HG03060 (cell line): Measurements from ENCODE around the gene ANKS1B.

Experiments used
- ATAC-seq: cut with Tn5 transposase; IDR thresholded peaks from one replicate; pipeline ENCODE4 v1.9.1; 2021; ENCODE audit warnings: low read depth, moderate number of reproducible peaks; ENCODE audit not compliant: unreplicated experiment

ANKS1B gene

GRCh38 chr12:99498756-99499155 lies 486.0 kb downstream of the ANKS1B start:
- ATAC-seq = no peak

- ATAC-seq = no peak
Measured at GRCh38 chr12:99495799-99496198, 488.9 kb downstream of the ANKS1B start.

- no peak for ATAC-seq
Measured at GRCh38 chr12:99493197-99493596, 491.5 kb downstream of the ANKS1B start.

- no peak for ATAC-seq
Measured at GRCh38 chr12:99486277-99486676, 498.5 kb downstream of the ANKS1B start.

- ATAC-seq = no peak
Measured at GRCh38 chr12:99479149-99479548, 505.6 kb downstream of the ANKS1B start.

GRCh38 chr12:99476956-99477355 lies 507.8 kb downstream of the ANKS1B start:
- ATAC-seq = no peak

GRCh38 chr12:99455350-99456035 lies 529.2 kb downstream of the ANKS1B start:
- no peak for ATAC-seq

- no peak for ATAC-seq
Measured at GRCh38 chr12:99454539-99455172, 530.1 kb downstream of the ANKS1B start.

GRCh38 chr12:99453836-99454538 lies 530.7 kb downstream of the ANKS1B start:
- peak; percentile 59 for ATAC-seq

- ATAC-seq = no peak
Measured at GRCh38 chr12:99450036-99450630, 534.6 kb downstream of the ANKS1B start.

GRCh38 chr12:99444859-99445316 lies 539.8 kb downstream of the ANKS1B start:
- ATAC-seq = peak; percentile 53

- no peak for ATAC-seq
Measured at GRCh38 chr12:99442758-99443157, 542.0 kb downstream of the ANKS1B start.

- no peak for ATAC-seq
Measured at GRCh38 chr12:99439399-99439798, 545.3 kb downstream of the ANKS1B start.

- ATAC-seq = peak; percentile 99
Measured at GRCh38 chr12:99436584-99436983, 548.2 kb downstream of the ANKS1B start.

GRCh38 chr12:99435095-99435791 lies 549.5 kb downstream of the ANKS1B start:
- no peak for ATAC-seq

GRCh38 chr12:99433155-99433554 lies 551.6 kb downstream of the ANKS1B start:
- ATAC-seq = no peak

- ATAC-seq = no peak
Measured at GRCh38 chr12:99431203-99431602, 553.5 kb downstream of the ANKS1B start.

GRCh38 chr12:99427104-99427503 lies 557.6 kb downstream of the ANKS1B start:
- peak; percentile 67 for ATAC-seq

GRCh38 chr12:99418379-99418778 lies 566.4 kb downstream of the ANKS1B start:
- ATAC-seq = no peak

- no peak for ATAC-seq
Measured at GRCh38 chr12:99413751-99414150, 571.0 kb downstream of the ANKS1B start.

- peak; percentile 78 for ATAC-seq
Measured at GRCh38 chr12:99393763-99394162, 591.0 kb downstream of the ANKS1B start.
